HG02623 (cell line): ENCODE measurements around the gene ANKRD35.
"Not testable (repeated sequence)": the region's sequence is repeated elsewhere in the genome, so short reads cannot be mapped to it uniquely, and the experiment has no call there.

Experiments used
- ATAC-seq: cut with Tn5 transposase; IDR thresholded peaks from one replicate; pipeline ENCODE4 v1.9.1; 2021; ENCODE audit warnings: moderate library complexity; ENCODE audit not compliant: unreplicated experiment

Gene ANKRD35

GRCh38 chr1:145858901-145859490 lies 26.7 kb downstream of the ANKRD35 start, which contains the start of gene PIAS3:
TSS of gene PIAS3 (minus strand) at chr1:145859081. CDS start at chr1:145858990, 91 bp downstream.
- ATAC-seq, result peak; percentile 83

GRCh38 chr1:145858238-145858900 lies 27.3 kb downstream of the ANKRD35 start:
- peak; percentile 16 for ATAC-seq

GRCh38 chr1:145857170-145857569 lies 28.5 kb downstream of the ANKRD35 start:
- ATAC-seq, result no peak

GRCh38 chr1:145855426-145855948 lies 30.2 kb downstream of the ANKRD35 start:
- no peak for ATAC-seq

- ATAC-seq, result no peak
Observed at GRCh38 chr1:145849356-145850160, 36.1 kb downstream of the ANKRD35 start.

GRCh38 chr1:145847827-145848226 lies 37.8 kb downstream of the ANKRD35 start:
- no peak for ATAC-seq

GRCh38 chr1:145846201-145846612 lies 39.5 kb downstream of the ANKRD35 start:
- no peak for ATAC-seq

GRCh38 chr1:145845514-145846161 lies 40.0 kb downstream of the ANKRD35 start, which contains the start of gene NUDT17:
TSS of gene NUDT17 (plus strand) at chr1:145845630. CDS start at chr1:145845641, 11 bp downstream.
- peak; percentile 57 for ATAC-seq

- ATAC-seq, result peak; percentile 65
Observed at GRCh38 chr1:145845144-145845513, 40.5 kb downstream of the ANKRD35 start.

- ATAC-seq, result no peak
Observed at GRCh38 chr1:145843031-145843430, 42.6 kb downstream of the ANKRD35 start.

- ATAC-seq, result no peak
Observed at GRCh38 chr1:145837656-145838055, 48.0 kb downstream of the ANKRD35 start.

- not testable (repeated sequence) for ATAC-seq
Observed at GRCh38 chr1:145830810-145831209, 54.9 kb downstream of the ANKRD35 start.

GRCh38 chr1:145828367-145829026 lies 57.2 kb downstream of the ANKRD35 start:
- ATAC-seq, result no peak

- ATAC-seq, result no peak
Observed at GRCh38 chr1:145827966-145828365, 57.7 kb downstream of the ANKRD35 start.

GRCh38 chr1:145826030-145826429 lies 59.6 kb downstream of the ANKRD35 start:
- ATAC-seq, result no peak

- ATAC-seq, result no peak
Observed at GRCh38 chr1:145824499-145824842, 61.2 kb downstream of the ANKRD35 start.

GRCh38 chr1:145823565-145824498 lies 61.8 kb downstream of the ANKRD35 start, which contains the start of the genes POLR3C and RNF115:
TSS of gene POLR3C (plus strand) at chr1:145824200. CDS start at chr1:145825777, 1,577 bp downstream.
TSS of gene RNF115 (minus strand) at chr1:145824095. CDS start at chr1:145823873, 222 bp downstream.
- peak; percentile 85 for ATAC-seq

- not testable (repeated sequence) for ATAC-seq
Observed at GRCh38 chr1:145822779-145823331, 62.8 kb downstream of the ANKRD35 start.

- not testable (repeated sequence) for ATAC-seq
Observed at GRCh38 chr1:145818095-145818494, 67.6 kb downstream of the ANKRD35 start.
